Cardiac fibroblast (primary cell): ENCODE measurements around the gene PPTC7.
"Not testable (repeated sequence)": the region's sequence is repeated elsewhere in the genome, so short reads cannot be mapped to it uniquely, and the experiment has no call there.

Experiments used
- DNase-seq, 2 donors: peaks; one replicate each; pipeline versions ENCODE4 v3.0.0 to v3.0.0-alpha.2; 2010; ENCODE audit warnings: low read depth in 2 of 2
- H3K4me3 ChIP-seq, 2 donors: replicated peaks in 1 of 2; 1 replicate in 1 of 2; 2 replicates in 1 of 2; pipeline ENCODE4 v1.5.1; 2011; ENCODE audit warnings: low read depth in 2 of 2, low read length in 2 of 2, mild to moderate bottlenecking in 2 of 2, moderate library complexity in 1 of 2
- CTCF ChIP-seq: IDR thresholded peaks from one replicate; pipeline ENCODE4 v1.5.1; 2011; ENCODE audit warnings: low read depth, mild to moderate bottlenecking, low read length, inconsistent platforms

PPTC7 gene

GRCh38 chr12:110532644-110533043, 50.5 kb downstream of the PPTC7 start:
- TF ChIP-seq CTCF = no peak
- no peak overlapping the region for H3K4me3 ChIP-seq
- no peak for DNase-seq

- H3K4me3 ChIP-seq = no peak overlapping the region
- TF ChIP-seq CTCF = no peak
- DNase-seq = peak; percentile 28 to 57
Measured at GRCh38 chr12:110531741-110532333, 51.3 kb downstream of the PPTC7 start.

GRCh38 chr12:110530511-110530910, 52.6 kb downstream of the PPTC7 start:
- no peak overlapping the region for H3K4me3 ChIP-seq
- DNase-seq = no peak
- no peak for TF ChIP-seq CTCF

GRCh38 chr12:110528277-110528839, 54.8 kb downstream of the PPTC7 start:
- DNase-seq = no peak
- TF ChIP-seq CTCF = no peak
- H3K4me3 ChIP-seq = no peak overlapping the region

- not testable (repeated sequence) for H3K4me3 ChIP-seq, DNase-seq
Measured at GRCh38 chr12:110520876-110521712, 62.0 kb downstream of the PPTC7 start.

GRCh38 chr12:110518014-110518413, 65.1 kb downstream of the PPTC7 start:
- H3K4me3 ChIP-seq, DNase-seq: not testable (repeated sequence)

- DNase-seq = no peak
- no peak overlapping the region for H3K4me3 ChIP-seq
- no peak for TF ChIP-seq CTCF
Measured at GRCh38 chr12:110516995-110517394, 66.1 kb downstream of the PPTC7 start.
